ENCODE data around the gene MB21D2.
"Not testable (repeated sequence)": the region's sequence is repeated elsewhere in the genome, so short reads cannot be mapped to it uniquely, and the experiment has no call there.

Gene MB21D2

GRCh38 chr3:192917404-192918274 is at the start of gene MB21D2:
Gene MB21D2 (minus strand): TSS chr3:192917856. CDS start chr3:192917840, 16 bp downstream.
- peak; percentile 85 for DNase-seq

GRCh38 chr3:192964959-192965719 is 47.5 kb upstream of the MB21D2 start:
- not testable (repeated sequence) for DNase-seq

- no peak for DNase-seq
Observed at GRCh38 chr3:192959773-192960172, 42.1 kb upstream of the MB21D2 start.

GRCh38 chr3:192958219-192958872 is 40.7 kb upstream of the MB21D2 start:
- peak; percentile 8 for DNase-seq

GRCh38 chr3:192957441-192958021 is 39.9 kb upstream of the MB21D2 start:
- peak; percentile 94 for DNase-seq

GRCh38 chr3:192953926-192954325 is 36.3 kb upstream of the MB21D2 start:
- DNase-seq = peak; percentile 70

GRCh38 chr3:192947421-192947820 is 29.8 kb upstream of the MB21D2 start:
- peak; percentile 52 for DNase-seq

GRCh38 chr3:192943393-192943792 is 25.7 kb upstream of the MB21D2 start:
- DNase-seq = peak; percentile 51

GRCh38 chr3:192942625-192943024 is 25.0 kb upstream of the MB21D2 start:
- no peak for DNase-seq

GRCh38 chr3:192940129-192940528 is 22.5 kb upstream of the MB21D2 start:
- DNase-seq = no peak

- DNase-seq = peak; percentile 76
Observed at GRCh38 chr3:192935441-192935840, 17.8 kb upstream of the MB21D2 start.

GRCh38 chr3:192933779-192934460 is 16.3 kb upstream of the MB21D2 start:
- peak; percentile 58 for DNase-seq

GRCh38 chr3:192933259-192933658 is 15.6 kb upstream of the MB21D2 start:
- DNase-seq = no peak

- DNase-seq = no peak
Observed at GRCh38 chr3:192931825-192932224, 14.2 kb upstream of the MB21D2 start.

- DNase-seq = peak; percentile 73
Observed at GRCh38 chr3:192930577-192930976, 12.9 kb upstream of the MB21D2 start.

- DNase-seq = peak; percentile 83
Observed at GRCh38 chr3:192929755-192930547, 12.3 kb upstream of the MB21D2 start.

GRCh38 chr3:192929146-192929545 is 11.5 kb upstream of the MB21D2 start:
- DNase-seq = peak; percentile 41

GRCh38 chr3:192928720-192929119 is 11.1 kb upstream of the MB21D2 start:
- no peak for DNase-seq

GRCh38 chr3:192928016-192928415 is 10.4 kb upstream of the MB21D2 start:
- DNase-seq = no peak

- DNase-seq = no peak
Observed at GRCh38 chr3:192927016-192927415, 9.4 kb upstream of the MB21D2 start.

GRCh38 chr3:192923731-192924130 is 6.1 kb upstream of the MB21D2 start:
- no peak for DNase-seq

- no peak for DNase-seq
Observed at GRCh38 chr3:192921793-192922192, 4.1 kb upstream of the MB21D2 start.

Measured in fibroblast of upper back skin (primary cell).